Esophagus muscularis mucosa (tissue), 4 donors: Measurements from ENCODE around the gene SLC8A1.

Source experiments
- CTCF ChIP-seq, 3 experiments: fragments of 200-600 bp in 2 of 3; fragments of 450-650 bp in 1 of 3; sonication (generic) in 2 of 3; IDR thresholded peaks; one replicate each; pipeline ENCODE4 v1.5.1; 2017 to 2019; ENCODE audit warnings: antibody characterized with exemption in 3 of 3, mild to moderate bottlenecking in 2 of 3, moderate library complexity in 1 of 3
- EP300 ChIP-seq: sonication (generic); formaldehyde crosslinking; IDR thresholded peaks from one replicate; pipeline ENCODE4 v1.6.1; 2017; ENCODE audit warnings: antibody characterized with exemption
- POLR2A ChIP-seq: fragments of 450-650 bp; IDR thresholded peaks from one replicate; pipeline ENCODE4 v1.6.1; 2017; ENCODE audit warnings: antibody characterized with exemption, moderate library complexity, mild to moderate bottlenecking, low read depth
- POLR2AphosphoS5 ChIP-seq, 2 donors: sonication (generic); formaldehyde crosslinking; IDR thresholded peaks; one replicate each; pipeline ENCODE4 v1.6.1; 2017; ENCODE audit warnings: antibody characterized with exemption in 2 of 2

- TF ChIP-seq EP300 (no peak), POLR2A (no peak), CTCF (IDR thresholded peaks at IDR 0.05) (no peak), POLR2AphosphoS5 (IDR thresholded peaks at IDR 0.05) (no peak)
Measured at GRCh38 chr2:40431600-40431955, 20.3 kb downstream of the SLC8A1 start.
